ENCODE measurements around the gene ZNF423. TPM values are rescaled to one million over a fixed set of nuclear protein-coding genes. Genes with fewer than 3 reads are reported as not detected.
A peak's percentile ranks its signal among the peaks of the same experiment; 100 is the strongest.

Gene ZNF423
- total RNA-seq, 1 donor from 2014 or later = 10.6 TPM

- Mint-ChIP-seq H3K27ac (ENCODE audit: unreplicated experiment) (peak overlapping the region; percentile 77), H3K9me3 (ENCODE audit: unreplicated experiment) (no peaks in the 10 kb centered on the region), H3K4me3 (ENCODE audit: unreplicated experiment) (peak overlapping the region; percentile 88), H3K36me3 (ENCODE audit: low read depth, unreplicated experiment) (no peaks in the 10 kb centered on the region), H3K4me1 (ENCODE audit: low read depth, unreplicated experiment) (peaks cover 11% of the 10 kb centered on the region), H3K27me3 (ENCODE audit: low read depth, unreplicated experiment) (peaks cover 19% of the 10 kb centered on the region)
- Histone ChIP-seq H3K36me3 (ENCODE audit: insufficient read depth, low read length) (no peaks in the 10 kb centered on the region), H3K4me1 (ENCODE audit: insufficient read depth, low read length) (peaks cover 13% of the 10 kb centered on the region), H3K27me3 (ENCODE audit: insufficient read depth, low read length) (peaks cover 10% of the 10 kb centered on the region), H3K9me3 (ENCODE audit: insufficient read depth, low read depth, low read length) (no peaks in the 10 kb centered on the region), H3K4me2 (ENCODE audit: low read length) (peak overlapping the region; percentile 90), H4K20me1 (ENCODE audit: insufficient read depth, low read length) (peaks cover 14% of the 10 kb centered on the region), H3K9ac (ENCODE audit: low read length) (peak overlapping the region; percentile 30), H2AFZ (ENCODE audit: low read depth, low read length) (peak overlapping the region; percentile 66), H3K4me3 (ENCODE audit: insufficient read depth, low read depth, low read length) (peak overlapping the region; percentile 60), H3K79me2 (ENCODE audit: insufficient read depth, low read length) (peaks cover 7% of the 10 kb centered on the region), H3K27ac (ENCODE audit: low read depth, low read length) (no peak overlapping the region)
- TF ChIP-seq CTCF (IDR thresholded peaks at IDR 0.05; ENCODE audit: insufficient read depth, low read depth, low read length) (peak; percentile 53), EZH2 (IDR thresholded peaks at IDR 0.05; ENCODE audit: insufficient read depth, low read length) (no peak)
- DNase-seq (ENCODE audit: low read depth) = peak; percentile 26
- no peak for FAIRE-seq
Observed at GRCh38 chr16:49857423-49858181, 1.7 kb upstream of the ZNF423 start.

GRCh38 chr16:49856672-49857330, 889 bp upstream of the ZNF423 start:
- no peaks in the 10 kb centered on the region for H3K36me3 Mint-ChIP-seq (ENCODE audit: low read depth, unreplicated experiment)
- peak overlapping the region; percentile 90 for H3K4me2 ChIP-seq (ENCODE audit: low read length)
- H3K4me3 ChIP-seq (ENCODE audit: insufficient read depth, low read depth, low read length) = peak overlapping the region; percentile 60
- H3K9me3 Mint-ChIP-seq (ENCODE audit: unreplicated experiment) = no peaks in the 10 kb centered on the region
- FAIRE-seq (no peak), DNase-seq (ENCODE audit: low read depth) (peak; percentile 79)
- TF ChIP-seq CTCF (IDR thresholded peaks at IDR 0.05; ENCODE audit: insufficient read depth, low read depth, low read length) (no peak), EZH2 (IDR thresholded peaks at IDR 0.05; ENCODE audit: insufficient read depth, low read length) (no peak)
- no peaks in the 10 kb centered on the region for H3K36me3 ChIP-seq (ENCODE audit: insufficient read depth, low read length)
- no peak overlapping the region for H3K27ac ChIP-seq (ENCODE audit: low read depth, low read length)
- H3K79me2 ChIP-seq (ENCODE audit: insufficient read depth, low read length) = peaks cover 7% of the 10 kb centered on the region
- H3K27me3 ChIP-seq (ENCODE audit: insufficient read depth, low read length) = peaks cover 6% of the 10 kb centered on the region
- H2AFZ ChIP-seq (ENCODE audit: low read depth, low read length) = peak overlapping the region; percentile 71
- H3K27ac Mint-ChIP-seq (ENCODE audit: unreplicated experiment) = no peak overlapping the region
- peaks cover 16% of the 10 kb centered on the region for H3K4me1 Mint-ChIP-seq (ENCODE audit: low read depth, unreplicated experiment)
- H3K27me3 Mint-ChIP-seq (ENCODE audit: low read depth, unreplicated experiment) = peaks cover 16% of the 10 kb centered on the region
- peak overlapping the region; percentile 41 for H3K9ac ChIP-seq (ENCODE audit: low read length)
- peak overlapping the region; percentile 84 for H3K4me3 Mint-ChIP-seq (ENCODE audit: unreplicated experiment)
- H4K20me1 ChIP-seq (ENCODE audit: insufficient read depth, low read length) = peaks cover 20% of the 10 kb centered on the region
- no peaks in the 10 kb centered on the region for H3K9me3 ChIP-seq (ENCODE audit: insufficient read depth, low read depth, low read length)
- peaks cover 13% of the 10 kb centered on the region for H3K4me1 ChIP-seq (ENCODE audit: insufficient read depth, low read length)

All from astrocyte (in vitro differentiated cells and primary cell).